LHCN-M2 (cell line): ENCODE results near the gene OSBPL10. TPM values are rescaled to one million over a fixed set of nuclear protein-coding genes. Genes with fewer than 3 reads are reported as not detected.

Source experiments
- DNase-seq: peaks from one replicate; pipeline ENCODE4 v3.0.0-alpha.2; 2012; ENCODE audit warnings: low read depth
- total RNA-seq: library from RNA; depleted of rRNA; stranded (reverse); fragments of >200 nt; gene quantifications from 2 replicates; pipeline ENCODE4 v1.2.3, GENCODE V29; 2014; rRNA removed

OSBPL10 gene
- total RNA-seq, 1 experiment from 2014 or later, result 48.2 TPM

GRCh38 chr3:31624083-31624709 lies 356.9 kb downstream of the OSBPL10 start:
- DNase-seq, result no peak

- DNase-seq, result no peak
Measured at GRCh38 chr3:31622636-31623288, 358.3 kb downstream of the OSBPL10 start.

DNA sequence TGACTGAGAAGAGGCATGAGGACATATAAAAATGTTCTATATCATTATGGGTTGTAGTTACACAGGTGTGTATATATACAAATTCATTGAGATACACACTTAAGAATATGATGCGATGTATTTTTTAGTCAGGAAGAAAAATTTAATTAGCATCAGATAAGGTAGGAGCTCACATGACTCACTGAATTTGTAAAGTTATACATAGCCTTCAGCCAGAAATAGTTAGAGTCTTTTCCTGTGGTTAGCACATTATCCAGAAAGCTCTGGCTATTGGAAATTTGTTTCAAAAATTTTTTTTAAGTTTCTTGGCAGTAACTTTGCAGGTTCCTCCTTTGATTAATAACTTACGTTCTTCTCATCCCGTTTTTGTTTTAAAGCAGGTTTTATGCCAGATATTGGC lies 359.7 kb downstream of the OSBPL10 start:
- no peak for DNase-seq

- no peak for DNase-seq
Measured at GRCh38 chr3:31620656-31621055, 360.4 kb downstream of the OSBPL10 start.

DNA sequence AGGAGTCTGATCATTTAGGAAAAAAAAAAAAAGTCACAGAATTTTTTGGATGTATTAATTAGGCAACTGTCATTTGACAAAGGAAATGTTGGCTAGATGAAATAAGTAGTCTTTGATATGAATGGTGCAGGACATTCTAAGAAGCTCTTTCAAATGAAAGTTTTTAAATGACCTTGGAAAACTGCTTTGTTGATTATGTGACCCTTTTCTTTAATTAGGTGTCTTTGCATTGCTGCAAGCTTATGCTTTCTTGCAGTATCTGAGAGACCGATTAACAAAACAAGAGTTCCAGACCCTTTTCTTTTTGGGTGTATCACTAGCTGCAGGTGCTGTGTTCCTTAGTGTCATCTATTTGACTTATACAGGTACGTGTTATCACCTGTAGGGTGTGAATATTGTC lies 364.4 kb downstream of the OSBPL10 start:
- DNase-seq, result no peak

DNA sequence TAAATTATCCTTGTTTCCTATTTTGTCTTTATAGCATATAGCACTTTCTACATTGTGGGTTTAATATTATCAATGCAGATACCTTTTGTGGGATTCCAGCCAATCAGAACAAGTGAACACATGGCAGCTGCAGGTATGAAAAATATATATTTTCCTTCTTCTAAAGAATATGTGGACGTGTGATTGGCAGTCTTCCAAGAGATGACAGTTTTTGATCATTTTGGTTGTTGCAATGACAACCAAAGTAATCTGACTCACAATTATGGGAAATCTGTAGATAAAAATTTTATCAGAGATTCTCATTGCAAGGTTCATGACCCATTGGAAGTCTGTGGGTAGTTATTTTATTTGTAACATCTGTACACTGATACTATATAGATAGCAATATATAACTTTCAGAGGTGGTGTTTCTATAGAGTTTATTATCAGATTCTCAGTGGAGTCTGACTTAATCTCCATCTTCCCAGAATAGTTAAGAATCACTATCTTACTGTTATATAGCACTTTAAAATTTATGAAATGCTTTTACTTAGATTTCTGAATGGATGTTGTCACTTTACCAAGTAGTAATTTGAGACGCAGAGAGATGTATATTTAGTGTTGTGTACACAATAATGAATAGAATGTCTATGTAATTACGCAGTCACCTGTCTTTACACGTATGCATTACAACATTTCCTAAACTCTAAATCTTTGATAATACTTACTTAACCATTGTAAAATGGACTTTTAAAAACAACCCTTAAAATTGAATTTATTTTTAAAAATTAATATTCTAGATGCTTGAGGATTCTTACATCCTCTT lies 365.8 kb downstream of the OSBPL10 start:
- DNase-seq, result no peak

GRCh38 chr3:31614162-31614921 lies 366.7 kb downstream of the OSBPL10 start:
- no peak for DNase-seq

DNA sequence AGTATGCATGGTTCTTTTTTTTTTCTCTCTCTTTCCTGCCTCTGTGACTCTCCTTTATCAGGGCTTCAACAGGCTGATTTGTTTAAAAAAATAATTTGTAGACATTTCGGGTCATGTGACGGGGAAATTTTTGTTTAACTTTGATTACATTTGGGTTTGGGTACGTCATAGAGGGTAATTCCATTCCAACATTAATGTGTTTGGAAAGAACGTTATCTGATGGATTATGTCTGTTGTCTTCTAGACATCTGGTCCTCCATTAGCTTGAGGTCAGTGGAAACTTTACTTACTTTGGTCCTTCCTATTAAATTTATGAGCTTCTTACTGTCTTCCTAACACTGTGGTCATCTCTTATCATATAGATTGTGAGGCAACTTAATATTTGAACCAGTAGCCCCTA lies 367.4 kb downstream of the OSBPL10 start:
- DNase-seq, result no peak

DNA sequence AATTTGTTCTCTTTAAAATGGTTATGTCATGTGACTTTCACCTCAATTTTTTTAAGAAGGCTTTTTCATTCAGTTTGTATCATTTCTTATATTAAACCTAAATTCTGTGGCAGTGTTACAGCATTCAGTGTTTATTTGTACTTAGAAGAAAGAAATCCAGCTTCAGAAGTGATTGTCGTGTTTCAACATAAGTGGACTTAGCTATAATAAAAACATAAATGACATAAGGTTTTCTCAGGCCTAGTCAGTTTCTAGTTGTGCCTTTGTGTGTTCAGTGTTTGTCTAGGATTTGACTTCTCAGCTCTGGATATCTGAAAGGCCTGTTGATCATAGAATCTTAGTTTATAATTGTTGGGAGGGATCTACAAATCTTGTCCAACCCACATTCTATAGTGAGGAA lies 367.9 kb downstream of the OSBPL10 start:
- no peak for DNase-seq

Other genes starting within 250 kb of the OSBPL10 start
- 0.38 and 0.75 TPM in 2 replicates for gene ZNF860, start 488 bp upstream of the OSBPL10 start, total RNA-seq
- 6.7 and 7.5 TPM in 2 replicates for gene GPD1L, start 125.4 kb upstream of the OSBPL10 start, total RNA-seq